ENCODE measurements around the gene S100A13. TPM values are rescaled to one million over a fixed set of nuclear protein-coding genes. Genes with fewer than 3 reads are reported as not detected.

Gene S100A13
- total RNA-seq, 2 donors from 2014 or later: 224 to 284 TPM

- no peak for TF ChIP-seq CTCF (conservative IDR thresholded peaks at IDR 0.05)
- 40 to 57% methylated on average over 10 to 19 of the region's 19 CpGs for WGBS, 2 experiments (ENCODE audit: insufficient coverage in 1 of 2, insufficient read length in 1 of 2)
- Mint-ChIP-seq H3K4me3 (peak overlapping the region; percentile 79), H3K27me3 (ENCODE audit: insufficient read depth) (peaks cover 2% of the 10 kb centered on the region), H3K9me3 (no peaks in the 10 kb centered on the region), H3K4me1 (peaks cover 46% of the 10 kb centered on the region), H3K36me3 (ENCODE audit: low read depth) (peaks cover 25% of the 10 kb centered on the region), H3K27ac (peak overlapping the region; percentile 84)
- H3K4me1 ChIP-seq (ENCODE audit: control insufficient read depth, insufficient read depth, low read length): peaks cover 3% of the 10 kb centered on the region
- peak; percentile 94 for DNase-seq
- peak overlapping the region; percentile 74 for H3K27ac ChIP-seq (ENCODE audit: low read depth, low read length)
- H3K36me3 ChIP-seq (ENCODE audit: control insufficient read depth, insufficient read depth, low read length): peaks cover 40% of the 10 kb centered on the region
- no peak overlapping the region for H3K9ac ChIP-seq (ENCODE audit: extremely low read depth, low read length, poor library complexity, severe bottlenecking)
- H3K27me3 ChIP-seq (ENCODE audit: control insufficient read depth, insufficient read depth, low read length, poor library complexity, severe bottlenecking): no peaks in the 10 kb centered on the region
- peak overlapping the region; percentile 97 for H3K4me3 ChIP-seq (ENCODE audit: low read length)
- H3K9me3 ChIP-seq (ENCODE audit: control insufficient read depth, low read length): no peaks in the 10 kb centered on the region
Measured at GRCh38 chr1:153608742-153609584, 18.3 kb downstream of the S100A13 start.

- H3K9me3 ChIP-seq (ENCODE audit: control insufficient read depth, low read length): no peaks in the 10 kb centered on the region
- no peak overlapping the region for H3K9ac ChIP-seq (ENCODE audit: extremely low read depth, low read length, poor library complexity, severe bottlenecking)
- peaks cover 2% of the 10 kb centered on the region for H3K27me3 Mint-ChIP-seq (ENCODE audit: insufficient read depth)
- peak overlapping the region; percentile 84 for H3K27ac Mint-ChIP-seq
- peak; percentile 48 for DNase-seq
- peaks cover 25% of the 10 kb centered on the region for H3K36me3 Mint-ChIP-seq (ENCODE audit: low read depth)
- no peaks in the 10 kb centered on the region for H3K9me3 Mint-ChIP-seq
- H3K27me3 ChIP-seq (ENCODE audit: control insufficient read depth, insufficient read depth, low read length, poor library complexity, severe bottlenecking): no peaks in the 10 kb centered on the region
- peaks cover 40% of the 10 kb centered on the region for H3K36me3 ChIP-seq (ENCODE audit: control insufficient read depth, insufficient read depth, low read length)
- peaks cover 40% of the 10 kb centered on the region for H3K4me1 Mint-ChIP-seq
- H3K4me1 ChIP-seq (ENCODE audit: control insufficient read depth, insufficient read depth, low read length): peaks cover 3% of the 10 kb centered on the region
- no peak for TF ChIP-seq CTCF (conservative IDR thresholded peaks at IDR 0.05)
- peak overlapping the region; percentile 79 for H3K4me3 Mint-ChIP-seq
- no peak overlapping the region for H3K27ac ChIP-seq (ENCODE audit: low read depth, low read length)
- WGBS, 2 experiments (ENCODE audit: insufficient coverage in 1 of 2, insufficient read length in 1 of 2): 93 to 98% methylated on average over 3 to 7 of the region's 7 CpGs
- peak overlapping the region; percentile 97 for H3K4me3 ChIP-seq (ENCODE audit: low read length)
Measured at GRCh38 chr1:153608089-153608682, 19.1 kb downstream of the S100A13 start.

GRCh38 chr1:153607381-153607780, 19.9 kb downstream of the S100A13 start:
- TF ChIP-seq CTCF (conservative IDR thresholded peaks at IDR 0.05): no peak
- Histone ChIP-seq H3K9me3 (ENCODE audit: control insufficient read depth, low read length) (no peaks in the 10 kb centered on the region), H3K9ac (ENCODE audit: extremely low read depth, low read length, poor library complexity, severe bottlenecking) (no peak overlapping the region), H3K4me1 (ENCODE audit: control insufficient read depth, insufficient read depth, low read length) (peaks cover 3% of the 10 kb centered on the region), H3K27ac (ENCODE audit: low read depth, low read length) (no peak overlapping the region), H3K36me3 (ENCODE audit: control insufficient read depth, insufficient read depth, low read length) (peaks cover 40% of the 10 kb centered on the region), H3K4me3 (ENCODE audit: low read length) (no peak overlapping the region), H3K27me3 (ENCODE audit: control insufficient read depth, insufficient read depth, low read length, poor library complexity, severe bottlenecking) (no peaks in the 10 kb centered on the region)
- peaks cover 2% of the 10 kb centered on the region for H3K27me3 Mint-ChIP-seq (ENCODE audit: insufficient read depth)
- H3K4me3 Mint-ChIP-seq: no peak overlapping the region
- H3K27ac Mint-ChIP-seq: no peak overlapping the region
- peaks cover 25% of the 10 kb centered on the region for H3K36me3 Mint-ChIP-seq (ENCODE audit: low read depth)
- H3K4me1 Mint-ChIP-seq: peaks cover 36% of the 10 kb centered on the region
- H3K9me3 Mint-ChIP-seq: no peaks in the 10 kb centered on the region
- WGBS, 2 experiments (ENCODE audit: insufficient coverage in 1 of 2, insufficient read length in 1 of 2): 94 to 97% methylated on average over 8 of the region's 8 CpGs
- DNase-seq: no peak

Measured in endodermal cell (in vitro differentiated cells).